Astrocyte (in vitro differentiated cells and primary cell): Measurements from ENCODE around the gene HS6ST1. TPM values are rescaled to one million over a fixed set of nuclear protein-coding genes. Genes with fewer than 3 reads are reported as not detected.
"Not testable (repeated sequence)": the region's sequence is repeated elsewhere in the genome, so short reads cannot be mapped to it uniquely, and the experiment has no call there.

Experiments
- DNase-seq: peaks from one replicate; pipeline ENCODE4 v3.0.0-alpha.2; 2010; ENCODE audit warnings: low read depth
- FAIRE-seq: peaks from 2 replicates; lab custom pipeline; 2011; peaks lifted over from hg19 to GRCh38; lab: Jason Lieb, UNC
- H2AFZ ChIP-seq: 2 replicates; pipeline ENCODE4 v1.6.0; 2012; ENCODE audit warnings: low read depth, low read length, inconsistent platforms
- H3K27ac ChIP-seq: 2 replicates; pipeline ENCODE4 v1.5.1; 2011; ENCODE audit warnings: low read depth, low read length, inconsistent platforms
- H3K27me3 ChIP-seq: 2 replicates; pipeline ENCODE4 v1.6.0; 2011; ENCODE audit warnings: low read length, inconsistent platforms; ENCODE audit not compliant: insufficient read depth
- H3K36me3 ChIP-seq: 2 replicates; pipeline ENCODE4 v1.5.1; 2011; ENCODE audit warnings: low read length, inconsistent platforms; ENCODE audit not compliant: insufficient read depth
- H3K4me1 ChIP-seq: 2 replicates; pipeline ENCODE4 v1.5.1; 2011; ENCODE audit warnings: low read length, inconsistent platforms; ENCODE audit not compliant: insufficient read depth
- H3K4me2 ChIP-seq: 2 replicates; pipeline ENCODE4 v1.6.0; 2012; ENCODE audit warnings: low read length, inconsistent platforms
- H3K4me3 ChIP-seq: 2 replicates; pipeline ENCODE4 v1.5.1; 2011; ENCODE audit warnings: low read depth, mild to moderate bottlenecking, low read length, inconsistent platforms; ENCODE audit not compliant: insufficient read depth
- H3K79me2 ChIP-seq: 2 replicates; pipeline ENCODE4 v1.6.0; 2012; ENCODE audit warnings: mild to moderate bottlenecking, low read length, inconsistent platforms; ENCODE audit not compliant: insufficient read depth
- H3K9ac ChIP-seq: 2 replicates; pipeline ENCODE4 v1.6.0; 2012; ENCODE audit warnings: mild to moderate bottlenecking, low read length, inconsistent platforms
- H3K9me3 ChIP-seq: 2 replicates; pipeline ENCODE4 v1.5.1; 2012; ENCODE audit warnings: low read depth, mild to moderate bottlenecking, low read length, inconsistent platforms; ENCODE audit not compliant: insufficient read depth
- H4K20me1 ChIP-seq: 2 replicates; pipeline ENCODE4 v1.6.0; 2012; ENCODE audit warnings: low read length, inconsistent platforms; ENCODE audit not compliant: insufficient read depth
- H3K27ac Mint-ChIP-seq: one replicate; pipeline ENCODE4 v1.8.0; 2021; ENCODE audit warnings: mild to moderate bottlenecking, mixed read lengths; ENCODE audit not compliant: unreplicated experiment
- H3K27me3 Mint-ChIP-seq: one replicate; pipeline ENCODE4 v1.8.0; 2021; ENCODE audit warnings: low read depth, mixed read lengths; ENCODE audit not compliant: unreplicated experiment
- H3K36me3 Mint-ChIP-seq: one replicate; pipeline ENCODE4 v1.8.0; 2021; ENCODE audit warnings: low read depth, mixed read lengths; ENCODE audit not compliant: unreplicated experiment
- H3K4me1 Mint-ChIP-seq: one replicate; pipeline ENCODE4 v1.8.0; 2021; ENCODE audit warnings: low read depth, mixed read lengths; ENCODE audit not compliant: unreplicated experiment
- H3K4me3 Mint-ChIP-seq: one replicate; pipeline ENCODE4 v1.8.0; 2021; ENCODE audit warnings: mild to moderate bottlenecking, moderate library complexity, mixed read lengths; ENCODE audit not compliant: unreplicated experiment
- H3K9me3 Mint-ChIP-seq: one replicate; pipeline ENCODE4 v1.8.0; 2021; ENCODE audit warnings: mild to moderate bottlenecking, mixed read lengths; ENCODE audit not compliant: unreplicated experiment
- CTCF ChIP-seq: IDR thresholded peaks from 2 replicates; pipeline ENCODE4 v1.5.1; 2011; ENCODE audit warnings: low read depth, mild to moderate bottlenecking, inconsistent platforms, low read length, moderate library complexity; ENCODE audit not compliant: insufficient read depth
- EZH2 ChIP-seq: IDR thresholded peaks from 2 replicates; pipeline ENCODE4 v1.6.1; 2012; ENCODE audit warnings: mild to moderate bottlenecking, low read length, inconsistent platforms; ENCODE audit not compliant: insufficient read depth
- total RNA-seq: library from RNA; stranded (reverse); gene quantifications from 2 replicates; pipeline ENCODE4 v1.2.1, GENCODE V29; 2021

Gene HS6ST1
- total RNA-seq, 1 donor from 2014 or later, result 20.5 TPM

- Histone ChIP-seq H3K27ac (no peak overlapping the region), H3K36me3 (no peaks in the 10 kb centered on the region), H2AFZ (peak overlapping the region; percentile 89), H3K9me3 (no peaks in the 10 kb centered on the region), H3K79me2 (peaks cover 32% of the 10 kb centered on the region), H3K4me2 (peak overlapping the region; percentile 91), H3K4me1 (peaks cover 26% of the 10 kb centered on the region), H3K4me3 (no peak overlapping the region), H3K27me3 (no peaks in the 10 kb centered on the region), H3K9ac (peak overlapping the region; percentile 78), H4K20me1 (peaks cover 31% of the 10 kb centered on the region)
- DNase-seq, result no peak
- TF ChIP-seq EZH2 (no peak), CTCF (no peak)
- H3K27me3 Mint-ChIP-seq, result peaks cover 13% of the 10 kb centered on the region
- no peak overlapping the region for H3K27ac Mint-ChIP-seq
- H3K4me1 Mint-ChIP-seq, result peaks cover 4% of the 10 kb centered on the region
- no peak for FAIRE-seq
- no peaks in the 10 kb centered on the region for H3K36me3 Mint-ChIP-seq
- peak overlapping the region; percentile 71 for H3K4me3 Mint-ChIP-seq
- H3K9me3 Mint-ChIP-seq, result no peaks in the 10 kb centered on the region
Observed at GRCh38 chr2:128319631-128320191, 1.0 kb upstream of the HS6ST1 start.

- H3K27ac ChIP-seq, H3K9me3 Mint-ChIP-seq, H3K4me1 Mint-ChIP-seq, H2AFZ ChIP-seq, H3K27ac Mint-ChIP-seq, FAIRE-seq, H3K9me3 ChIP-seq, H3K36me3 Mint-ChIP-seq, H3K4me3 ChIP-seq, DNase-seq, H3K9ac ChIP-seq, H3K27me3 ChIP-seq, H3K36me3 ChIP-seq: not testable (repeated sequence)
- peak overlapping the region; percentile 92 for H3K4me2 ChIP-seq
- H3K4me1 ChIP-seq, result peaks cover 26% of the 10 kb centered on the region
- H4K20me1 ChIP-seq, result peaks cover 46% of the 10 kb centered on the region
- H3K27me3 Mint-ChIP-seq, result peaks cover 14% of the 10 kb centered on the region
- peaks cover 46% of the 10 kb centered on the region for H3K79me2 ChIP-seq
- H3K4me3 Mint-ChIP-seq, result peak overlapping the region; percentile 79
Observed at GRCh38 chr2:128318245-128318644, 423 bp downstream of the HS6ST1 start.

GRCh38 chr2:128317899-128318225 lies 806 bp downstream of the HS6ST1 start:
- H3K36me3 ChIP-seq, H2AFZ ChIP-seq, H3K36me3 Mint-ChIP-seq, H3K27ac Mint-ChIP-seq, H3K9me3 ChIP-seq, H3K27ac ChIP-seq, H3K27me3 ChIP-seq, DNase-seq, H3K9me3 Mint-ChIP-seq, FAIRE-seq: not testable (repeated sequence)
- H3K4me2 ChIP-seq, result peak overlapping the region; percentile 92
- H4K20me1 ChIP-seq, result peaks cover 50% of the 10 kb centered on the region
- H3K4me1 Mint-ChIP-seq, result peaks cover 11% of the 10 kb centered on the region
- H3K27me3 Mint-ChIP-seq, result peaks cover 14% of the 10 kb centered on the region
- H3K4me1 ChIP-seq, result peaks cover 26% of the 10 kb centered on the region
- H3K79me2 ChIP-seq, result peaks cover 49% of the 10 kb centered on the region
- peak overlapping the region; percentile 68 for H3K4me3 ChIP-seq
- peak overlapping the region; percentile 85 for H3K4me3 Mint-ChIP-seq
- H3K9ac ChIP-seq, result peak overlapping the region; percentile 71
